SK-N-DZ (cell line): ENCODE results near the gene WDR45.
A peak's percentile ranks its signal among the peaks of the same experiment; 100 is the strongest.

ENCODE experiments used
- DNase-seq: peaks from one replicate; pipeline ENCODE4 v3.0.0-alpha.2; 2015; ENCODE audit warnings: low spot score

Gene WDR45

DNA sequence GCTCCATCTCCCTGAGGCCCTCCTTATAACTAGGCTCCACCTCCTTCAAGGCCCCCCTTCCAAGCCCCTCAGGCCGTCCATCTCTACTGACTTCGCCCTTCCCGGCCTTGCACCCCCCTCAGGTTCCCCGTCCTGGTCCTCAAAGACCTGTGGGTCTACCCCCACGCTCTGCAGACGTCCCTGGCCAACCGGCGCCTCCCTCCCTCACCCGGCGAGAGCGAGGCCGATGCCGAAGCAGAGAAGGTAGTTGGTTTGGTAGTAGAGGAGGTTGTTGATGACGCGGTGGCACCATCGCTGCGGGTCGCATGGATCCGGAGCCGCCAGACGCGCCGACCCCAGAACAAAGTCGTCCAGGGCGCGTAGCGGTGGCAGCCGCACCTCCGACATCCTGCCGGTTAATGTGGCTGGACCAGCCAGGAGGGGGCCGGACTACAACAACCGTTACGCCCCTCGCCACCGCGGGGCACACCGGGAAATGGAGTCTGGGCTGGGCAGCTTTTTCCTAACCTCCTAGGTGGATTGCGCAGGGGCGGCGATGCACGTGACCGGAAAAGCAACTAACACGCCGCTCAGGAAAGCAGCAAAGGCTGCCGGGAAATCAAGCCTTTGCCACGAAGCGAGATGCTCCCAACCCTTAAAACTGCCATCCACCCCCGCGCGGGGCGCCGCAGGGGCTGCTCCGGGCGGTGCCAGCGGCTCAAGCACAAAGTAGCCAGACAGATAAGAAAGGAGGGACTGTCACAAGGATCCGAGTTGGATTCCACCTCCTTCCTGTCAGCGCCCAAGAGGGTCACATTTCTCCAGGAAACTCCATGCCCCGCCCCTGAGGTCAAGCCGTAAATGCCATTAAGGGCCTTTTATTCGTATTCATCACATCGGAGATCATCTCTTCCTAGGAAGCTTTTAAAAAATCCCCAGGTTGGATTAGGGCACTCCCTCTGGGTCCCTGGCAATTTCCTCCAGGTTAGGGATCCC is 5.8 kb downstream of the WDR45 start, which contains the start of gene PRAF2:
TSS of gene PRAF2 (minus strand) at position 402 of the 975 bp plus-strand sequence. CDS start at position 387, 15 bp downstream.
- peak; percentile 90 for DNase-seq

DNA sequence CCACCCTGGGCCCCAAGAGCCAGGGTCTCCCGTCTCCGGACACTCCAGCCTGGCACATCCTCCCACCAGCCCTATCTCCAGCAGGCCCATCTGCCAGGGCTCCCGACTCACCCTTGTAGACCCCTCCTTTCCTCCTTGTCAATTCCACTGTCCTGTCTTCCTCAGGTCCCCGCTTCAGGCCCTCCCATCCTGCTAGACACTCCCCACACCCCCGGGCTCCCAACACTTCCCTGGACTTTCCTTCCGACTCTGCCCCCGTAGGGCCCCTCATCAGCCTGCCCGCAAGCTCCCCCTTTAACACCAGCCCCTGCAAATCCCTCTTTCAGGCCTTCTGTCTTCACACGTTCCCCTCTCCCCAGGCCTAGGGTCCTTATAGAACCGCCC is 7.0 kb downstream of the WDR45 start:
- DNase-seq = no peak

DNA sequence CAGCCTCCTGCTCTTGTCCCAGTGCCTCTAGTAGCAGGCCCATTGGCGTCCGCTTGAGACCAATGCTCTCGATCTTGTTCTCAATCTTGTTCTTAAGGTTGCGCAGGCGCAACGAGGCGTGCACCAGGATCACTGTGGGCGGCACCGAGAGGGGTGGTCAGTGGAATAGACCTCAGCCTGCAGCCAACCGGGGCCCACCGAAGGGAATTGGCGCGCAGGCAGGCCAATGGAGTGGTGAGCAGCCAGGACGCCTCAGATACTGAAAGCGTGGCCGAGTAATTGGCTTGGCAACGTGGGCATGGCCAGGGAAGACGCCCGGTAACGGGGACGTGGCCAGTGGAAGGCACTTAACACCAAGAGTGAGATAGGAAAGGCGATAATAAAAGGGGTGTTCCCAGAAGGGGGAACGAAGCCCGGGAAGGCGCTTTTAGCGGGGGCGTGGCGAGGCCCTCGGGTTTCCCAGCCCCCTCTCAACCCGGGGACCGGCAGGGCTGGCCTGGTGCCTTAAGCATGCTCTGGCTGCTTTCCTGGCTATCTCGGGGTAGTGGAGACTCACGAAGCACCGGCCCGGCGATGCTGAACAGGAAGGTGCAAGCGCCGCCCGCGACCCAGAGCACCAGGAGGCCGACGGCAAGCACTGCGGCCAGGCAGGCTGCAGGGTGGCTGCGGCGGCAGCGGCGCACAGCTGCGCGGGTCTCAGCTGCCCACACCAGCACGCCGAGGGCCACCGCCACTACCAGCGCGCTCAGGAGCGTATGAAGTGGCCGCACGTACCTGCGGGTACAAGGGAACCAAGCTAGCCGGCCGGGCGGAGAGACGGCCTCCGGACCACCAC is 7.6 kb downstream of the WDR45 start:
- DNase-seq = peak; percentile 43

DNA sequence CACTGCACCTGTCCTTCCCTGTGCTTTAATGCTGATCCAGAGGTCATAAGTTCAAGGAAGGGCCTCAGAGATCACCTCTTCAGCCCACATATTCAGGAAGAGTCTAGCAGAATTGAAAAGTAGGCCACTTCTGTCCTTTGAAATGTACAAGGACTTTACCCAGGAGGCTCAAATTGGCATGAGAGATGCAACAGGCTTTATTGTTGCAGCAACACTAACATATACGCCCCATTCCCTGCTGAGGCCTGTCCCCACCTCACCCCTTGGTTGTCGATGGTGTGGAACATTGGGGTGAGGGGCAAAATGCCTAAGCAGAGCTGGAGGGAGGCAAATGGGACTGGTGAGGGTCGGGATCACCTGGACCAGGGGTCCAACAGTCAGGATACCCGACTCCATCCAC is 8.7 kb downstream of the WDR45 start:
- DNase-seq = no peak

DNA sequence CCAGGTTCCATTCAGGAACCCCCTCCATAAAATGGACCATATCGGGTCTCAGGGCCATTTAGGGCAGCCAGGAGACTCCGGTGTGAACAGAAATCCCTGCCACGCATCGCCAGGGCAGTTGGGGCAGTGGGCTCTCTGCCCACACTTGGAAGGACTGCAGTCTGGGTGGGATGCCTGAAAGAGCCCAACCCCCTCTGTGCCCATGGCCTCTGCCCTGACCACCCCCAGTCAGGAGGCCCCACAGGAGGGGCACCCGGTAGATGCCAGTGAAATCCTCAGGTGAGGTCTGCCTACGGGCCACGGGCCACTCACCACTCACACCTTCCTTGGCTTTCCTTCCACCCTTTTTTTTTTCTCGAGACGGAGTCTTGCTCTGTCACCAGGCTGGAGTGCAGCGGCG is 10.6 kb downstream of the WDR45 start:
- no peak for DNase-seq

DNA sequence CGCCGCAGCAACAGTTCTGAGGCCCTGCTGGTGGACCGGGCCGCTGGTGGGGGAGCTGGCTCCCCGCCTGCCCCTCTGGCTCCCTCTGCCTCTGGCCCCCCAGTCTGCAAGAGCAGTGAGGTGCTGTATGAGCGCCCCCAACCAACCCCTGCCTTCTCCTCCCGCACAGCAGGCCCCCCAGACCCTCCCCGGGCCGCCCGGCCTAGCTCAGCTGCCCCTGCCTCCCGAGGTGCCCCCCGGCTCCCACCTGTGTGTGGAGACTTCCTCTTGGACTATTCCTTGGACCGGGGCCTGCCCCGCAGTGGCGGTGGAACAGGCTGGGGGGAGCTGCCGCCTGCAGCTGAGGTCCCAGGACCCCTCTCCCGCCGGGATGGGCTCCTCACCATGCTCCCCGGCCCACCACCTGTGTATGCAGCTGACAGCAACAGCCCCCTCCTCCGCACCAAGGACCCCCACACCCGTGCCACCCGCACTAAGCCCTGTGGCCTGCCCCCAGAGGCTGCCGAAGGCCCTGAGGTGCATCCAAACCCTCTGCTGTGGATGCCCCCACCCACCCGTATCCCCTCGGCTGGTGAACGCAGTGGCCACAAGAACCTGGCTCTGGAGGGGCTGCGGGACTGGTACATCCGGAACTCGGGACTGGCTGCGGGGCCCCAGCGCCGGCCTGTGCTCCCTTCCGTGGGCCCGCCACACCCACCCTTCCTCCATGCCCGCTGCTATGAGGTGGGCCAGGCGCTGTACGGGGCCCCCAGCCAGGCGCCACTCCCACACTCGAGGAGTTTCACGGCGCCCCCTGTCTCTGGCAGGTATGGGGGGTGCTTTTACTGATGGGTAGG is 12.2 kb downstream of the WDR45 start:
- DNase-seq = no peak

DNA sequence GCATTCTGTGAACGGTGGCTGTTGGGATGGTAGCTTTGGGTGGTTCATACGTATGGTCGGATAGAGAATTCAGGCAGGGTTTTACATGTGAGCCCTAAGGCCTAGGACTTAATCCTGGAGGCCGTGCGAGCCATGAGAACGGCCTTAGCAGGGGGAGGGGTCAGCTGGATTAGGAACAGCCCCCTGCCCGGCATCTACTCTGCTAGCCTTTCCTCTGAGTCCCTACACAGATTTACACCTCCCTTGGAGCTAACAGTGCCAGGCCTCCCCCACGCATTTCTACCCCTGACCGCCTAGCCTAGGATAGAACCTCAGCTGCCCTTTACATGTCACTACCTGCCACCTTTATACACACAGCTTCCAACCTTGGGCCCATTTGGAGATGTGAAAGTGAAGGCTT is 13.0 kb downstream of the WDR45 start:
- DNase-seq = no peak

DNA sequence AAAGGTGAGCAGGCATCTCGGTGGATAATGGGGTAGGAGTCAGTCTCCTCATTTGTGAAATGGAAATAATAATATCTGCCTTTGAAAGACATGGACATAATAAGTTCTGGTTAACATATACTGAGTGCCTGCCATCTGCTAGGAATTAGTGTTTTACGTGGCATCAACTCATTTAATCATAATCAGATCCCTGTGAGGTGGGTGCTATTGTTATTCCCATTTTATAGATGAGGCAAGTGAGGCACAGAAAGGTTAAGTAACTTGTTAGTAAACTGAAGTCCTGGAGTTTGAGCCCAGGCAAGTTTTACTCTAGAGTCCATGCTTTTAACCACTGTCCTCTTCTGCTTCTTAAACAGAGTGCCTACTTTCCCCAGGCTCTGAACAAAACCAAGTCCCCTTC is 13.4 kb downstream of the WDR45 start:
- DNase-seq = no peak

DNA sequence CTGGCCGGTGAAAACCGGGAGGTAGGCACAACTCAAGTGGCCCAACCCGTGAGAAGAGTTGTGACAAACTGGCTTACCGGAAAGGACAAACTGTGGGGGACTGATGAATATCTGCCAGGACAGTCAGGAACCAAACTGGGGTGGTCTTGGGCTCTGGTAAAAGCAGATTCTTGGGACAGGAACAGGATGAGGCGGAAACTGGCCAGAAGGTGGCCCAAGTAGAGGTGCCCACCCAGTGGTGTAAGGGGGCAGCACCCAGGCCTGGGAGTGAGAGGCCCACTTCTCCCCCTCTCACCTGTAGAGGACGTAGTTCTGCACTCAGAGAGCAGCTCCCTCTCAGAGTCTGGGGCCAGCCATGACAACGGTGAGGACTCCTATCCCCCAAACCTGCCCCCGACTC is 15.0 kb downstream of the WDR45 start:
- no peak for DNase-seq

DNA sequence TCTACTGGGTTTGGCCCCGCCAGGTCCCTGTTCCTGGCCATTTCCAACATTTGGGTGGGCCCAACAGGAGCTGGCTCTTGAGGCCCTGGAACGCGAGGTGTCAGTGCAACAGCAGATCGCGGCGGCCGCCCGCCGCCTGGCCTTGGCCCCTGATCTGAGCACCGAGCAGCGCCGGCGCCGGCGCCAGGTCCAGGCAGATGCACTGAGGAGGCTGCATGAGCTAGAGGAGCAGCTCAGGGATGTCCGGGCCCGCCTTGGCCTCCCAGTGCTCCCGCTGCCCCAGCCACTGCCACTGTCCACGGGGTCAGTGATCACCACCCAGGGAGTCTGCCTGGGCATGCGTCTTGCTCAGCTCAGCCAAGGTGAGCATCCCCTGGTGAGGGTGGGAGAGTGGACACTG is 15.4 kb downstream of the WDR45 start:
- DNase-seq = no peak

DNA sequence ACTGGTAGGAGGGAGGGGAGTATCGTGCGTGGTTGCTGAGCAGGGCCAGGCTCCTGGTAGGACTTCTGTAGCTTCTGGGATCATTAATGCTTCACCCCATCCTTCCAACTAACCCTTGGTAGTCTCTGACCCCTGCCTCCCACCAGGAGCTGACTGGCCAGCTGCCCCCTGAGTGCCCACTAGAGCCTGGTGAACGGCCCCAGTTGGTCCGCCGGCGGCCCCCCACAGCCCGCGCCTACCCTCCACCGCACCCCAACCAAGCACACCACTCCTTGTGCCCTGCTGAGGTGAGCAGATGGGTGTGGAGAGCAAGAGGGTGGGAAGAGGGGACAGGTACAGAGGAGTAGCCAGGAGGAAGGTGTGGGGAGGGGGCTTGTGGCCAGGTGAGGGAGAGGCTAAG is 16.0 kb downstream of the WDR45 start:
- DNase-seq = no peak

DNA sequence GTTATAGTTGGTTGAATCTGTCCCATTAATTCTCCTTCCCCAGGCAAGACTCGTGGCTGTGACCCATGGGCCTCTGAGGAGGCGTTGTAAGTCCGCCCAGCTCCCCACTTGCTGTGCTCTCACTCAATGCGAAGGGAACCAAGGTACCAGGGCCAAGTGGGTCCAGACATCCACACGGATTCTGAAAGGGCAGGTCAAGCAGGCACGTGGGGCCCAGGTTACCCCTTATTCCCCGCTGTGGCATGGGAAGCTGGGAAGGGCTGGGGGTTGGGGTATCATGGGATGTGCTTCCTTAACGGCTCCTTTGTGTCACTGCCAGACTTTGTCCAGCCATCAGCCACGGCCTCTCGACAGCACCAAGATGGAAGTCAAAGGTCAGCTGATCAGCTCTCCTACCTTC is 17.8 kb downstream of the WDR45 start:
- DNase-seq = no peak

DNA sequence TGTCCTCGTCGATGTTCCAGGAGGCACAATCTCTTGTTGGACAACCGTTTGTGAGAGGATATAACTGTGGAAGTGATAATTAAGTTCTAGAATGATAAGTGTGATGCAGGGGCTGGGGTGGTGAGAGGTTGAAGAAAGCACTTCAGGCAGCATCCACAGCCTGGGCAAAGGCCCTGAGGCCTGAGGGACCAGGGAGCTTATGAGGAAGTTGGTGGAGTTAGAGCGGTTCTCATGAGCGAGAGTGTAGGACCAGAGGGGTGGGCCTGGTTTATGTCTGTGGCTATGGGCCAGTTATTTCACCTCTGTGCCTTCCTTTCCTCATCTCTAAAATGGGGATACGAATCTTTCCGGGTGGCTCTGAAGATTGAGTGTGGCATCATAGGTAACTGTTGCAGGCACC is 18.2 kb downstream of the WDR45 start:
- DNase-seq = no peak

DNA sequence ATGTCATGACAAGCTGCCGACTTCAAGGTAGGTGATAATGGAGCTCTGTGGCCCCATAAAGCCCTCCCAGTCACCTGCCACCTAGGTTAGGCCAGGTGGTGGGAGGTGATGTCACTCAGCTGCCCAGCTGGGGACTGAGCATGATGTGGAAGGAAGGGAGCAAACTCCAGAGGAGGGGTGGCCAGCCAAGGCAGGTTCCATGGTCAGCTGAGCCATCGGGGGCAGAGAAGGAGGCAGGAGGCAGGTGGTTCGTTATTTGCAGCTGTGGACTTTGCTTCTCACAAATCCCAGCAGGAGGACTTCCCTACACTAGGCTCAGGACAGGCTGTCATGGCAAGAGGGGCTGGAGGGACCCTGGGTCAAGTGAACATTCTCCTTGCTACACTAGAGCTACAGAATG is 18.8 kb downstream of the WDR45 start:
- DNase-seq = no peak

DNA sequence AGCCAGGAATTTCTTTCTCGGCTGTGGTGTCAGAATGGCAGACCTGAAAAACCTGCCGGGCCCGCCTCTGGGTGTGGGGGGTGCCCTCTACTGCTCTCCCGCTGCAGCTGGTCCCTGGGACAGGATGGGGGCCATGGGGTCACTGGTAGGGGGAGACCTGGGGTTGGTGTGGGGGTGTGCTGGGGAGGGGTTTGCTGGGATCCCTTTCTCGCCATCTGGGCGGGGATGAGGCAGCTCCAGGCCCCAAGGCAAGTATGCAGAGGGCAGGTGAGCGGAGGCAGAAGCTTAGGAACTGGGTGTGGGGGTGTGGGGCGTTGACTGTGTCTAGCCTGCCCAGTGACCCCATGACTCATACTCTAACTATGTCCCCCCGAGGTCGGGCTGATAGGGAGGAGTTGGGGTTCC is 20.0 kb downstream of the WDR45 start:
- no peak for DNase-seq

DNA sequence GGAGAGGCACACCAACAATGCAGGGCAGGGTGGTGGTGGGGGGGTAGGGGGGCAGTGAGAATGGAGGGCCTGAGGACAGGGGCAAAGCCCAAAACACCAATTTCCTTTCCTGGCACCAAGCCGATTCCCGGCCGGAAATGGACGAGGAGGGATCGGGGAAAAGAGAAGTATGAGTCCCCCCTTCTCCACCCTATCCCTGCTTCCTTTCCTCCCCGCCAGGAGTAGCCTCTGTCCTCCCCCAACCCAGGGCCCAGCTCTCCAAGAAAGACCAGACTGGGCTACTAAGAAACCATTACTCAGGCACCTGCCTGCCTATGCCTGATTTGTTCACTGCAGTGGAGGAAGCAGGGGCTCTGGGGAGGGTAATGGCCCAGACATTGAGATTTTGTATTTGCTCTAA is 20.5 kb downstream of the WDR45 start:
- DNase-seq = no peak

DNA sequence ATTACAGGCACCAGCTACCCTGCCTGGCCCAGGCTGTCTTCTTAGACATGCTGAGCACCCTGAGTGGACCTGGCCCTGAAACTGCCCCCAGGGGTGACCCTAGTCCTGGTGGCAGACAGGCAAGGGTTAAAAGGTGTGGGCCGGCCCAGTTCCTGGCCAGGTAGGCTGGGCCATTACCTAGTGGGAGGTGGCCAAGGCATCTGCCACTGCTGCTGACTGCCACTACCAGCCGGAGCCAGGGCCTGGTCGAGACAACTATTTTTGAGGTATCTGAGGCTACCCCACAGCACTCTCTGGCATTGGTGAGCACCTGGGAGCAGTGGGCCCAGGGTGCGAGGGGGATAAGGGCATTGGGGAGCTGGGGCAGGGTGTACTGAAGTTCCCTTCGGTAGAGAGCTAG is 20.9 kb downstream of the WDR45 start, which contains the start of gene CCDC120:
TSS of gene CCDC120 (plus strand) at position 206 of the 400 bp plus-strand sequence. CDS start 3,043 bp downstream, outside the sequence.
- DNase-seq = no peak

DNA sequence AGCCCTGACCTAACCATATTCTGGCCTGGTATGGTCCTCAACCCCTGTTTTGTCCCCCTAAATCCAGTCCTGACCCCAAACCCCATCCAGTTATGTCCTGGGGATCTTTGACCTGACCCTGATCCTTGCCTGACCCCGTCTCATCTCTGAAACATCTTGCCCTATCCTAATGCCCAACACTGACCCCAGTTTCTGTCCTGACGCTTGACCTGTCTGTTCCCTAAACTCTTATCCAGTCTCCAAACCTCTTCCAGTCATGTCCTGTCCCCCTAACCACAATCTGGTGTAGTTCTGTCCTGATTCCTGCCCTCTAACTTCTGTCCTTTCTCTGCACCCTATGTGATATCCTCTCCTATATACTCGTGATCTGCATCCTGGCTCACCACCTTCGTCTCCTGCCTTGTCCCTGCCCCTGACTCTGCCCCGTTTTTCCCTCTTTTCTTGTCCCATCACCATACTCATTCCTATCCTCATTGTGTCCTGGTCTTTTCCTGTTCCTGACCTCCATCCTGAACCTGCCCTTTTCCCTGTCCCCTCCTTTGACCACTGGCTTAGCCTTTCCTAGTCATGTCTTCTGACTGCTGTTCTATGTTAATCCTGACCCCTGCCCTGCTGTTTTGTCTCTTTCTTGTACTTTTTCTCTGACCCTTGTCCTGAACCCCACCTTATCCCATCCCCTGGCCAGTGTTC is 25.5 kb downstream of the WDR45 start:
- DNase-seq = no peak

DNA sequence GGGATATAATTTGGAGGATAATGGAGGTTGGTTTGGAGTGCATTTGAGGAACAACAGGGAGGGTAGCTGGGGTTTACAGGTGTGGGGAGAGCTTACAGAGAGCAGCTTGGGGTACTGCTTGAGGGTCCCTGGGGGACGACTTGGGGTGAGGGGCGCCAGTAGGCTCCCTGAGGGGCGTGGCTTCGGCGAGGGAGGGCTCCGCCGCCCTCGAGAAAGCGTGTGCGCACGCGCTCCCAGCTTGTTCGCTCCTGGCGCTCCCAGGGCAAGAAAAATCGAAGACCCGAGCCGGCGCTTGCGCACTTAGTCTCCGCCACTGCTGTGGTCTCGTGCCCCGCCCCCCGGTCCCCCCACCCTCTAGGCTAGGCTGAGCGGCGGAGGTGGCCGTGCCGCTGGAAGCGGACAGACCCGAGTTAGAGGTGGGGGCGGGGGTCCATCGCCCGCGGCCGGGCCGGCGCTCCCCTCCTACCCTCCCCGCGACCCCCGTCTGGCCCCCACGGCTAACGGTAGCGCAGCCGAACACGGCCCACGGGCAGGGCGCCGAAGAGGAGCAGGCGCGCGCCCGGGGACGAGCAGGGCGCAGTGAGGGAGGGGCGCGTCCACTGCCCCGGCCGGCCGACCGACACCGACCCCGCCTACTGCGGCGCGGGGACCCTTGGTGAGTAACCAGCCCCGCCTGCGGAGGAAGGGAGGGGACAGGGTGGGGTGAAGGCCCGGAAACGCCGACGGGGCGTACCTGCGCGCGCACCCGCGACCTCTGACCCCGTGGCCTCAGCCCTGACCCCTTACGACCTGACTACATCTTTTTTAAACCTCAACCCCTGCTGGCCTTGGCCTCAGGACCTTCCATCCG is 26.2 kb downstream of the WDR45 start:
- DNase-seq = peak; percentile 85

DNA sequence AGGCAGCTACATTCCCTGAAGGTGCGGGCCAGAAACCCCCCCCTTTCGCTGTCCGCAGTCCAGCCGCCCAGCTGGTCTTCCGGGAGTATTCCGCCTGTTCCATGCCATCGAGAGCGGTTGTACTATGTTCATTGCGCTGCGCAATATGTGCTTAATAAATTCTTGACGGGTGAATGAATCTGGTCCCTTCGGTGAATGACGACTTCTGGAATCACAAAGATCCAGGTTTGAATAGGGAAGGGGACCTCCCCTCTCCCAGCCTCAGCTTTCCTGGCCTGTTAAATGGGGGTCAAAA is 35.8 kb downstream of the WDR45 start:
- DNase-seq = no peak
